Stimulated activated CD8-positive, alpha-beta memory T cell treated with anti-CD3 and anti-CD28 coated beads, Interleukin-2, amount 100 ng/mL, for 48 hours (primary cell): ENCODE measurements around the gene TOMM6.
A peak's percentile ranks its signal among the peaks of the same experiment; 100 is the strongest.

ENCODE experiments used
- DNase-seq, 2 donors: peaks; one replicate each; pipeline ENCODE4 v3.0.0-alpha.2; 2020; ENCODE audit warnings: low read depth in 2 of 2

TOMM6 gene

DNA sequence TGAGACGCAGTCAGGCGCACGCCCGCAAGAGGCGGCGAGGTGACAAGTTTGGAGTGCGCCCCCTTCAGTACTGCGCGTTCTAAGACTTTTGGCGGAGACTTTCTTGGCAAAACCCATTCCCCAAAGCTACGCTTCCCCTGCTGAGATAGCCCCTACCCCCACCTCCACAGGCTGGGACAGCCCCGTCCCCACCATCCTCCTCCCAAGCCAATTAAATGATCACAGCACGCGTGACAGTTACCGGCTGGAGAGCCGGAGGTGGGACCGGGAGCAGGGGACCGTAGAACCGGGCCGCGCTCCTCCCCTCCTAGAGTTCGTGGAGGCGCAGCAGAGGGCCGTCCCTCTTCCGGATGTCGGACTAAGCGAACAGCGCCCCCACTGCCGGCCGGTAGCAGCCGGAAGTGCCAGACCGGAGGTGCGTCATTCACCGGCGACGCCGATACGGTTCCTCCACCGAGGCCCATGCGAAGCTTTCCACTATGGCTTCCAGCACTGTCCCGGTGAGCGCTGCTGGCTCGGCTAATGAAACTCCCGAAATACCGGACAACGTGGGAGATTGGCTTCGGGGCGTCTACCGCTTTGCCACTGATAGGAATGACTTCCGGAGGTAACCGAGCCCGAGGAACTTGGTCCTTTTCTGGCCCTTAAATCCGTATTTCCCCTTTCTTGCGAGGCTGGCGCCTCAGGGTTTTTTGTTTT lies at the start of gene TOMM6:
Gene TOMM6 (plus strand): TSS at position 476 of the 699 bp plus-strand sequence. CDS start 4 bp downstream, at position 480.
- peak; percentile 92 to 94 for DNase-seq

DNA sequence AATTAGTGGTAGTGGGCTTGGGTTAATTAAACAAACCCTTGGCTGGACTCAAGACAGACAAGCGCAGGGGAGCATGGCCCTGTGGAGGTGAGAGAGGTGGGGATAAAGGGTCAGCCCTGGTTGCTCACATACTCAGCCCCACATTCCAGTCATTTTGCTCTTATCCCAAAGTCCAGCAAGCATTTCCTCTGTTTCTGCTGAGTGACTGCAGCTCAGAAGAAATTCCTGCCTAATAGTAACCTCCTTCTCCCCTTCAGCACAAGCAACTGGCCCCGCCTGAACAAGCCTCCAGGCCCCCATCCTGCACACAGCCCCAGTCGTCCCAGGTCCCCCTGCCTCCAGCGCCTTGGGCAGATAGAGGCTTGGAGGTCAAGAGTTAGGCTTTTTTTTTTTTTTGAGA lies 48.5 kb upstream of the TOMM6 start:
- DNase-seq, result no peak

DNA sequence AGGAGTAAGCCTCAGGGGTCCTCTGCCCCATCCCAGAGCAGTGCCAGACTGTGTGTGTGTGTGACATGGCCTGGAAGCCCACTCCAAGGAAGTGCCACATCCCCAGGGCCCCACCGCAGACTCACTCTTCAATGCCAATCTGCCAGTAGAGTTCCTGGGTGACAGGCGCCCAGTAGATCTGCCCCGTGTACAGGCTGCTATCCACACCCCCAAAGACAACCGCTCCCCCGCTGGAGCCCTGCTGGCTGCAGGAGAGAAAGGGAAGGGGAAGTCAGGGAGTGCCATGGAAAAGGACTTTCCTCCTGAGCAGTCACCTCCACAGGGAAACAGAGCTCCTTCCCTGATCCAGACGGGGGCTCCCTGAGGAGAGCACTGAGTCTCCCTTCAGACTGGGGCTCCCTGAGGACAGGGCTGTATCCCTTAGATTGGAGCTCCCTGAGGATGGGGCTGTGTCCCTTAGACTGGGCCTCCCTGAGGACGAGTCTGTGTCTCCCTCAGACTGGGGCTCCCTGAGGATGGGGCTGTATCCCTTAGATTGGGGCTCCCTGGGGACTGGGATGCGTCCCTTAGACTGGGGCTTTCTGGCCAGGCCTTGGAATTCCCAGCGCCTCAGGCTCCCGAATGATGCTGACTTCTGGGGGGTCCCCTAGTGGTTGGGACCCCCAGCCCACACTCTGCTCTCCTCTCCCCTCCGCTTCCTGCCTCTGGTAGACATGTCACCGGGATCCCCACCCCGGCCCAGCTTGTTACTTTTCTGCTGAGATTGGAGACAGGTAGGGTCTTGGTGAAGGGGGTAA lies 46.9 kb upstream of the TOMM6 start:
- no peak for DNase-seq

DNA sequence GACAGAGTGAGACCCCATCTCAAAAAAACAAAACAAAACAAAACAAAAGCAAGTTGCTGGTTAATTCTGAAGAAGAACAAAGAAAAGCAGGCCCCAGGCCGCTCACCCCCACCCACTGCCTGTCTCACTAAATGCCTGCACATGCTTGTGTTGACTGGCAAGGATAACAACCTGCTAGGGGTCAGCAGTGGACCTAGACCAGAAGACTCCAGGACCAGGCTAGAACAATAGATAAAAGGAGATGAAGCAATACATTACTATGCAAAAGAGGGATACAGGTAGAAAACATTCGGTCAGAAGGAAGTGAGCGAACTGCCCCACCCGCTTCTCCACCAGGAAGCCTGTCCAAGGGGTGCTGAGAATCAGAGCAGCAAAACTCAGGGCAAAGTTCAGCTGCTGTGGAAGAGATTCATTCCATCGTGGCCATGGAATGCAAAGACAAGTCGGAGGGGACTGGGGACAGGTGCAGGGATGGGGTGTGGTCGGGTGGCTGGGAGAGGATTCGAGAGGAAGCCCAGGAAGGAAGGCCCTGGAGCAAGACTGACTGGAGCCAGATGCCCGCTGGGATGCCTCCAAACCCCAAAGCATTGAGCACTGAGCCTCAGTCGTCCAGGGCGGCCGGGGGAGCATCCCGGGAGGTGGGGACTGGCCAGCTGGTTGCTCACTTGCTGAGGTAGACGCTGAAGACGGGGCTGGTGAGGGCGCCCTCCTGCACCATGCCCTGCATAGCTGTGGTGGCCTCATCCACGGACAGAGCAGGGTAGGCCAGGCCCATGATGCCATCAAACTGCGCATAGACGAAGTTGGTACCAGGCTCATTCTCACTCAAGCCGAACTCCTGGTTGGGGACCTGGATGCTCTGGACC lies 45.6 kb upstream of the TOMM6 start:
- DNase-seq, result no peak

DNA sequence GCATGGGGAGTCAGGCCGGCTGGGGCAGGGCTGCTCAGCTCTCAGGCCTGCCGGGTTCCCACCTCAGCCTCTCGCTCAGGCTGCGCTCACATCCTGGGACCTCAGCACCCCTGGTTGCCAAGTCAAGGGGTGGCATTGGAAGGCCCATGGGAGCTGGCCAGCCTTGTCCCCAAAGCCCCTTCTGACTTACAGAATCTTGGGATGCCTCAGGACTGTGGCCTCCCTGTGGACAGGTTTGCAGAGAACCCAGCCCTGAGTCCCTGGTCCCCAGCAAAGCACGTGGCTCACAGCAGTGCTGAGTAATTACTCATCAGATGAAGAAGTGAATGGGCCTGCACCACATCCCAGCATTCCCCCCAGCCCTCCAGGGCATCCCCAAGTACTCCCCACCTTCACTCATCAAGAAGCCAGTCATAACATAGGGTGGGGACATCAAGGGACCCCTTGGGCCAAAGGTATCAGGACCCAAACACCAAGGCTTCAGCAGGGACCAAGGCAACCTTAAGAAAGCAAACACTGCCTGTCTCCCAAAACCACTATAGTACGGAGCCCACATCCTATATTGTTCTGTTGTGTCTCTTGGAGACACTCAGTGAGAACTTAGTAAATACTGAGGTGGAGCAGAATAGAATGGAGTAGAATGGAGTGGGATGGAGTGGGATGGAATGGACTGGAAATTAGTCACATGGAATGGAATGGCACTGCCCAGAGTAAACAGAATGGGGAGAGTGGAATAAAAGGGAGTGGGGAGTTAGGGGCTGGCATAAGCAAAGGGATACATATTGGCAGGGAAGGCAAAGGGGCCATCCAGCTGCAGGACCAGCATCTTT lies 43.9 kb upstream of the TOMM6 start:
- DNase-seq, result no peak

DNA sequence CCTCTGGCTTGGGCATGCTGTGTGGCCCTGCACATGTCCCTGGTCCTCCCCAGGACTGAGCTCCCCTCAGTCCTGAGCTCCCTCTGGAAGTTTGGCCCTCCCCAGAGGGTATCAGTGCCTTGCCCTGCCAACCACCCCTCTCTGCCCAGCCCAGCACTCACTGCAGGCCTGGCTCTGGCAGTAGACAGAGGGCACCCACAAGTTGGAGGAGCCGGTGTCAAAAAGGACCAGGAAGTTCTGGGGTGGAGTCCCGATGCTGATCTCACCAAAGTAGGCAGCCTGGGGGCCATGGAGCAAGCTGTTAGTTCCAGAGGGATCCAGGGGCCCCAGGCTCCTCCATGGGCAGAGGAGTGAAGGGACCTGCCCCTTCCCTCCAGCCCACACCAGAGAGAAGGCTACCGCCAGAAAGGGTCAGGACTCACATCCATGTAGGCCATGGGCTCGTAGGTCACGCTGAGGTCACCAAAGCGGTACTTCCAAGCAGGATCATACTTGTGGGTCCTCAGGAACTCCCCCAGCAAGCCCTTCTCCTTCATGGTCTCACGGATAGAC lies 43.2 kb upstream of the TOMM6 start:
- no peak for DNase-seq

DNA sequence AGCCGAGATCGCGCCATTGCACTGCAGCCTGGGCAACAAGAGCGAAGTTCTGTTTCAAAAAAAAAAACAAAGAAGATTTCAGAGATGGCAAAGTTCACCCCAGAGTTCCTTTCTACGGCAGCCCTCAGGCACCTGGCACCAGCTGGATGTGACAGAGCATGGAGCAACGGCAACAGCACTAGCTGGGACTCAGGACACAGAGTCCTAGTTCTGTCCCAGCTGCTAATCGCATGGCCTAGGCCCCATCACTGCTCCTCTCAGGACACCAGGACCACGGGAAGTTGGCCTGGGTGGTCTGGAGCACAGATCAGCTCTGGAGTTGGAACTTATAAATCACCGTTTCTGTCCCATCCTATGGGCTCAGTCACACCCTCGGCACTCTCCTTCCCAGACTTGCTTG lies 41.4 kb upstream of the TOMM6 start:
- no peak for DNase-seq

DNA sequence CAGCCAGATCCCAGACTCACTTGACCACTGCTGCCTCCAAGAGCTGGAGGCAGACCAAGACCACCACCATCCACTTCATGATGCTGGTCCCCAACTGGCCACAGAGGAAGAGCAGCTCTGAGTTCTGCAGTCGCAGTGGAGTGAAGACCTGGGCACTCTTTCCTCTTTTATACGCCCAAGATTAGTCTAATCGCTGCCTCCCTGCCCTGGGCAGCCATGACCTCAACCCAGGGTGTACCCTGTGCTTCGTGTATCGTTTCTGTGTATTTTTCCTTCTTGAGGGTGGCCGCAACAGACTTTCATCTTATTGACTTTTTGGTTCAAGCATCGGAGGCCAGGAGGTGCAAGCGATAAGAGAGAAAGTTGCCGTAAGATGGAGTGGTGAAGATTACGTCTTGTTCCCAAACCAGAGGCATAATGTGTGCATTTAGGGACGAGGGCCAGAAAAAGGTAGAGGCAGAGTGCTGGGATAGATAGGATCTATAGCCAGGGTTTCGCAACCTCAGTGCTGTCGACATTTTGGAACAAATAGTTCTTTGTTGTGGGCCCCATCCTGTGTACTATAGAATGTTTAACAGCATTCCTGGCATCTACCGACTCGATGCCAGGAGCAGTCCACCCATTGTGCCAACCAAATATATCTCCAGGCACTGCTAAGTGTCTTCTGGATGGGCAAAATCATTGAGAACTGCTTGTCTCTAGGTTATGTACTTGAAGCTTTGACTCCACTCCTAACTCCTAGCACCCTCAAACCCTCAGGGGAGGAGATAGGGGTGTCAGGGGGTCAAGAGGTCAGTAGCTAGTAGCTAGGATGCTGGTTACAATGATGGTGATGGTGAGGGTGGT lies 40.0 kb upstream of the TOMM6 start, which contains the start of gene PGC:
Gene PGC (minus strand): TSS at position 142 of the 846 bp plus-strand sequence. CDS start 63 bp downstream, at position 79.
- DNase-seq, result no peak

DNA sequence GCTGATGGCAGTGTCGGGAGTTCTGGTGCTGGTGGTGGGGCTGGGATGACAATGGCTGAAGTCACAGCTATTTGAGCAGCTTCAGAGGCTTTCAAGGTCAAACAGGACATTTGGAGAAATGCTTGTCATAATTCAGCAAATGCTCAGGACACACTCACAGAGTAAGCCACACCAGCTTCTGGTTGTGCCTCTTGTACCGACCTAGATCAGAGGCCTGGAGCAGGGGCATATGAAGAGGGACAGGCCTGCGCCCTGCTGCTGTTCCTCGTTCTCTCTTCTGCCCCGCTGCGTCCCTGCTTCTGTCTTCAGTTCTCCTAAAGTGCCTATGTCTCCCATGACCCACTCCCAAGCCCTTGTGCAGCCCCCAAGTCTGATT lies 39.4 kb upstream of the TOMM6 start:
- DNase-seq, result no peak

DNA sequence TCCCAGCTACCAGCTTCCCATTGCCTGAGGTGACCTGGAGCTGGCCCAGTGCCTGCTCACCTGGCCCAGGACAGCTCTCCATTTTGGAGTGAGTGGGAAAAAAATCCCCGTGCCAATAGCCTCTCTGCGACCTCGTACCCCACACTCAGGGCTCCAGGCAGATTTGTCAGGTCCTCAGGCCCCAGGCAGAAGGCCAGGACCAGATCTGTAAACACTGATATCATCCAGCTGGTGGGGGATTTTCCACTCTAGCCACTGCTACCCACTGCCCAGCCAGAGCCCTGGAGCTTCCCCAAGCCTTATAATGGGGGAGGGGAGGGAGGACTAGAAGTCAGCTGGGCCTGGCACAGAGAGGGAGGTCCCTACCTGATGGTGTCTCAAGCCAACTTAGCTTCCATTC lies 39.0 kb upstream of the TOMM6 start:
- no peak for DNase-seq

DNA sequence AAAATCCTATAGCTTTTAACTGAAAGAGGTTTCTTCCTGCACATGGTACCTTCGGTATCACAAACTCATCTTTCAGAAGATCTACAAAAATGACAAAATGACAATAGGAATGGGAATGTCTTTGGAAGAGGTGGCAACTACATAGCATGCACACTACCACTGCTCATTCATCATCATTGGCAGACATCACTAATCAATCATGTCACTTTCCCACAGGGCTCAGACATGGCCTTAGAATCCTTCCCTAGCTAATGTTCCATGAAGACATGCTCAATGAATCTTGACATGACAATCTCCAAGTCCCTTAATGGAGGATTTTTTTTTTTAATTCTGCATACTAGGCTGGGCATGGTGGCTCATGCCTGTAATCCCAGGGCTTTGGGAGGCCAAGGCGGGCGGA lies 37.1 kb upstream of the TOMM6 start:
- no peak for DNase-seq

DNA sequence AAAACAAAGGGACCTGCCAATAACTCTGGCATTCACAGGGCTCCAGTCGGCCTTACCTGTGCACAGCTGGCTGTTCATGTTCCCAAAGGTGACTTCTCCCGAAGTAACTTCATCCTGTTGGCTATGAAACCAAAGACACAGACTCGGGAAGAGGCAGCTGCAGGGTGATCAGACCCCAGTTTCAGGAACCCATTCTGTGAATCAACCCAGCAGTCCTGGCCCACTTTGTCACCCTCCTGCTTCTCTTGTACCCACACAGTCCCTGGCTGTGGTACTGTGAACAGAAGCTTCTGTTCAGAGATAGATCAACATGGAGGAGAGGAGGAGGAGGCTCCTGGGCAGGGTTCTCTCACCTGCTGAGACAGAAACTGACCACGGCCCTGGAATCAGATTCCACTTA lies 31.6 kb upstream of the TOMM6 start:
- no peak for DNase-seq

DNA sequence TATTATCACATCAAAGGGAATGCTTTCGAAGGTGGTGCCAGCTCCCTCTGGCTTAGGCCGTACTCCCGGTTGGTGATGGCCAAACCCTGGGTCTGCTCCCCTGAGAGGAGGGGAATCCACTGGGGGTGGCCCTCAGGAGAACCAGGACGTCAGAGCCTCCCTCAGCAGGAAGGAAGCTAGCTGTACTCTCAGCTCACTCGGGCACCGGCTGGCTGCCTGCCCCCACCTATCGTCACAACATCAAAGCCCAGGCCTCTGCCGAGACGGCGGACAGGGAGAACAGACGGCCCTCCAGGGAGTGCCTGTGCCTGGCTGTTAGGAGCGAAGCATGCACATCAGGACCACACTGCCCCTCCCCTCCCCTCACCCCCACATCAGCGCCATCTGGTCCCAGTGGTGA lies 31.1 kb upstream of the TOMM6 start:
- no peak for DNase-seq

DNA sequence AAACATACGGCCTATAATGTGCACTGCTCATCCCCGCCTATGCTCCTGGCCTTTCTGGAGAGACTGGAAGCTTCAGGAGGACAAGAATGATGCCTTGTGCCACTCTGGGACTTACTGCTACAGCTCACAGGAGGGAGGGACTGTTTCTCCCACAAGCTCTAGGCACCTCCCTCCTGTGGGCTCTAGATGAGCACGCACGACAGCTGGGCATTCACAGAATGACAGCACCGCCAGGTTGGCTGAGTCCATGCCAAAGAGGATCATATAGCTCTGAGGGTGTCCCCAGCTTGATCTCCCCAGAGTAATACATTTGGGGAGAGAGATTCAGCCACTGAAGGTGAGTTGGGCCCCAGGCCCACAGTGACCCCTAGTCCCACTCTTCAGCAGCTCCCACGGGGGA lies 30.2 kb upstream of the TOMM6 start:
- no peak for DNase-seq

DNA sequence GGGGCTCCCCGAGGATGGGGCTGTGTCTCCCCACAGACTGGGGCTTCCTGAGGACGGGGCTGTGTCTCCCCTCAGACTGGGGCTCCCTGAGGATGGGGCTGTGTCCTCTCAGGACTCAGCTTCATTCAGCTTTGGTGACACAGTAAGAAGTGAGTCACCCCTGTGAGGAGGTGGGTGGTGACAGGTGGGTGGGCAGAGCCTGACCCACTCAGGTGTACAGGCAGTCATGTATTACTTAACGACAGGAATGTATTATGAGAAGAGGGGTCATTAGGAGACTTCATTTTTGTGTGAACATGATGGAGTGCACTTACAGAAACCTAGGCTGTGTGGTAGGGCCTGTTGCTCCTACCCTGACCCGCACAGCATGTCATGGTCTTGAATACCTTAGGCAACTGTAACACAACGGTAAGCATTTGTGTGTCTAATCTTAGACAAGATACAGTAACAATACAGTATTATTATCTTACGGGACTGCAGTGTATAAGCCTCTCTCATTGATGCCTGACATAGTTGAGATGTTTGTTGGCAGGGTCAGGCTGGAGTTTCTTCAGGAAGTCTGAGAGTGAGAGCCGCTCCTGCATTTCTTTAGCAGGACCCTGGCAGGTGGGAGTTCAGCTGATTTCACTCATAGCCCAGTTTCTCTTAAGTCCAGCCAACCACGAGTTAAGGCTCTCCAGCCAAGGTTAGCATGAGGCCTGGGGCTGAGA lies 29.4 kb upstream of the TOMM6 start:
- DNase-seq, result no peak

DNA sequence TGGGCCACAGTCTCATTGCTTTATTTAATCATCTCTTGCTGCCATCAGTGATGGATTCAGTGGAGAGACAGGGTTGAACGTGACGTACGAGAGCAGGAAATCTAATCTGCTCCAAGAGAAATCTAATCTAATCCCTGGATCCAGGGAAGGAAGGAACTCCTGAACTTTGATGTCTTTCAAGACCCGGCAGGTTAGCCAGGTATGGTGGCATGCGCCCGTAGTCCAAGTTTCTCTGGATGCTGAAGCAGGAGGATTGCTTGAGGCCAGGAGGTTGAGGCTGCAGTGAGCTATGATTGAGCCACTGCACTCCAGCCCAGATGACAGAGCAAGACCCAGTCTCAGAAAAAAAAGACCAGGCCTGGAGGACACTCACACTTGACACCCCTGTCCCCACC lies 28.9 kb upstream of the TOMM6 start:
- DNase-seq, result no peak

DNA sequence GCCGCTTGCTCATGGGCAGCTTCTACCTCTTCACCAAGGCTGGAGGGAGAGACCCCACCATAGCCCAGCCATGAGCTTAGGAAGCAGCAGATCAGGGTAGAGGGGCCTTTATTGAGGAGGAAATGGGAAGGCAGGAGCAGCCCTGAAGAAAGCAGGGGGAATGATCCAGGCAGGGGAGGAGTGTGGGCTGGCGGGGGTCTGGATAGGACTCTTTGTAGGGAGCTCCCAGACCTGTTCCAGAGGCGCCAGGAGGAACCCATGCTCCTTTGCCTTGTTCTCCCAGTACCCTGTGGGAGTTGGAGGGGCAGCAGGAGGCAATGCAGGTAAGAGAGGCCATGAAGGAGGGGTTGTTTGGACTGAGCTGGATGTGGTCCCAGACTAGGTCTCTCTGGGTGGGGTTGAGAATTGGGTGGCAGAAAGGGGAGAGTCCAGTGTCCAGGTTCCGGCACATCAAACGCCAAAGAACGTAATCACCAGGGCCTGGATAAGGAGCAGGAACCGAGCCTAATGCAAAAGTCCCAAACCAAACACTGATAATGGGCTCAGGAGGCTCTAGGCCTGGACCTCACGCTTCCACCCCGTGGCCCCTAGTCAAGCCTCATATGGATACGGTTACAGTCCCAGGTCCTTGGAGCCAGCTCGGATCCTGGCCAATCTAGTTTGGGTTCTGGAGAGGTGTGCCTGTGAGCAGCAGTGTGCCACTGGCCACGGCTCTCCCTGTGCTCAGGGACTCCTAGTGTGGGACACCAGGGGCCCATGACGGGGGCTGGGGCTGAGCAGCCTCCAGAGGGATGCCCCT lies 28.2 kb upstream of the TOMM6 start:
- no peak for DNase-seq

DNA sequence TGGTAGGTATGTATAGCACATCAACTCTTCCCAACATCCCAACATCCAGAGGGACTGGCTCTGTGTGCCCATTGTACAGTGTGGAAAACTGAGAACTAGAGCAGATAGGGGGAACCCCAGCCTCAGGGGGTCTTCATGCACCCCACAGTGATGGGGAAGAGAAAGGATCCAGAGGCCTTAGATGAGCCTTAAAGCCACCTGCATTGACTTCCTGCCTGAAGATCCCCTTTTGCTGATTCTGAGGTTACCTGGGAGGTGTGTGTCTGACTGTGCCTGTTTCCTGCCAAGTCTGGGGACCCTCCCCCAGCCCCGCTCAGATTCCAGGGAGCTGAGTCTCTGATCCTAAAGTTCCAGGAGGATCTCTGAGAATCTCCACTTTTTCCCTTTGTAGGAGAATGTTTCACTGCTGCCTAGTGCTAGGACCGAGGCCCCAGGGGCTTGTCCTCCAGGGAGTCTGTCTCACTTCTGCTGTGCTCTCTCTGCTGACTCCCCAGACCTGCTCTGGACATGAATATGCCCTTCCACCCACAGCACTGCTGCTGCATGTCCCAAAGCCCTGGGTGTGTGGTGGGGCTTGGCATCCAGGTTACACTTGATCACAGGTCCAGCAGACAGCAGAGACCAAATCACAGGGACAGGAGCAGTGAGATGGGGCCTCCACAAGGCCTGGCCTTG lies 27.5 kb upstream of the TOMM6 start:
- no peak for DNase-seq
